Measurements from ENCODE around the gene CDK12. TPM values are rescaled to one million over a fixed set of nuclear protein-coding genes. Genes with fewer than 3 reads are reported as not detected.

Gene CDK12
- total and polyA plus RNA-seq, 9 of the 15 experiments (the other 6 are each of a cell fraction or from before 2014, with no cell fraction given): 3.4 to 65.6 (median 36.8) TPM

- BruUV-seq (replicated peaks): no TSS peak
- Histone ChIP-seq H3K9ac (ENCODE audit: insufficient read depth in 1 of 2, low read depth in 2 of 2, low read length in 2 of 2) (no peak overlapping the region), H3K27me3 (ENCODE audit: control insufficient read depth in 2 of 2, insufficient read depth in 2 of 2, low read length in 2 of 2) (peaks cover 17 to 40% of the 10 kb centered on the region in 2 experiments), H4K20me1 (replicated peaks; ENCODE audit: control insufficient read depth, insufficient read depth, low read length) (0 out of 2 replicates have a peak, but pooled peaks cover 7% of the 10 kb centered on the region), H3K9me1 (ENCODE audit: control insufficient read depth, insufficient read depth, low read length) (peaks cover 4% of the 10 kb centered on the region), H3K79me2 (ENCODE audit: control insufficient read depth, insufficient read depth, low read length) (no peaks in the 10 kb centered on the region), H3K4me3 (no peak overlapping the region), H3K4me1 (replicated peaks in 1 of 2; ENCODE audit: control insufficient read depth in 2 of 2, insufficient read depth in 2 of 2, low read length in 2 of 2) (peaks cover 0 to 12% of the 10 kb centered on the region in 2 experiments; a peak in 2 of 5 replicates), H3K9me3 (replicated peaks; ENCODE audit: control insufficient read depth, insufficient read depth, low read depth, low read length) (0 out of 2 replicates have a peak, but pooled peaks cover 2% of the 10 kb centered on the region), H2AFZ (ENCODE audit: low read depth, low read length) (no peak overlapping the region), H3K4me2 (ENCODE audit: insufficient read depth, low read length) (no peak overlapping the region), H3K36me3 (ENCODE audit: control insufficient read depth, insufficient read depth, low read length) (no peaks in the 10 kb centered on the region), H3K27ac (ENCODE audit: extremely low read depth, low read depth, low read length) (no peak overlapping the region)
- TF ChIP-seq CTCF (IDR thresholded peaks at IDR 0.05 in 2 of 3, conservative IDR thresholded peaks at IDR 0.05 in 1 of 3; ENCODE audit: insufficient read depth in 2 of 3, low read depth in 1 of 3, low read length in 3 of 3) (peak; percentile 29 to 51 (median 38); a peak in 4 of 6 replicates), DDX20 (tag; IDR thresholded peaks at IDR 0.05; ENCODE audit: low read depth) (no peak)
- in situ Hi-C loops (cut with MboI) (no loop called here), intact Hi-C loops (cut with micrococcal nuclease) (no loop called here)
- 17% methylated on average over 4 of the region's 7 CpGs for WGBS (ENCODE audit: insufficient coverage, low coverage, missing lambda C conversion rate)
- ATAC-seq: peak; percentile 41; the same call in 1 of the 3 replicates
- ChIA-PET POLR2A (interaction anchor here (0.8 to 0.9 kb wide), 2 partner anchors 11 to 13 kb away, joined by 3 to 4 read pairs; no protein-coding TSS in a partner anchor), CTCF (ENCODE audit: low intra/inter-chr PET ratio) (no interaction called here)
- FAIRE-seq: no peak
- DNase-seq (ENCODE audit: extremely low read depth in 1 of 4, low spot score in 3 of 4): no peak
Measured at GRCh38 chr17:39576187-39576586, 114.9 kb downstream of the CDK12 start.

- POLR2A ChIA-PET: interaction anchor here (0.5 to 1.3 kb wide), 2 partner anchors 18 to 724 kb away, joined by 3 to 5 read pairs; no protein-coding TSS in a partner anchor
- TF ChIP-seq MYNN (IDR thresholded peaks at IDR 0.05) (no peak), MYNN (CRISPR knock-in tag; IDR thresholded peaks at IDR 0.05) (no peak), ZBTB17 (CRISPR knock-in tag; IDR thresholded peaks at IDR 0.05) (no peak), TOE1 (IDR thresholded peaks at IDR 0.05; ENCODE audit: borderline replicate concordance) (no peak), TOE1 (CRISPR knock-in tag; IDR thresholded peaks at IDR 0.05; ENCODE audit: borderline replicate concordance, low read depth) (no peak), HBP1 (CRISPR knock-in tag; IDR thresholded peaks at IDR 0.05) (no peak), ZNF347 (CRISPR knock-in tag; IDR thresholded peaks at IDR 0.05; ENCODE audit: low read depth) (no peak), ETV5 (CRISPR knock-in tag; IDR thresholded peaks at IDR 0.05; ENCODE audit: low read depth) (no peak)
Measured at GRCh38 chr17:39578272-39578671, 117.0 kb downstream of the CDK12 start.

More at GRCh38 chr17:39578272-39578671, 117.0 kb downstream of the CDK12 start:
- 0% methylated on average over 2 of the region's 2 CpGs for WGBS (ENCODE audit: insufficient coverage, low coverage, missing lambda C conversion rate)
- no peak overlapping the region for H2AFZ ChIP-seq (ENCODE audit: low read depth, low read length)
- H3K27ac ChIP-seq (ENCODE audit: extremely low read depth, low read depth, low read length): no peak overlapping the region
- no peak overlapping the region for H3K4me3 ChIP-seq
- peaks cover 27 to 55% of the 10 kb centered on the region in 2 experiments for H3K27me3 ChIP-seq (ENCODE audit: control insufficient read depth in 2 of 2, insufficient read depth in 2 of 2, low read length in 2 of 2)
- FAIRE-seq (no peak), ATAC-seq (no peak), DNase-seq (ENCODE audit: extremely low read depth in 1 of 4, low spot score in 3 of 4) (no peak)
- H3K9me1 ChIP-seq (ENCODE audit: control insufficient read depth, insufficient read depth, low read length): peaks cover 4% of the 10 kb centered on the region
- in situ Hi-C loops (cut with MboI) (no loop called here), intact Hi-C loops (cut with micrococcal nuclease) (no loop called here)
- H3K36me3 ChIP-seq (ENCODE audit: control insufficient read depth, insufficient read depth, low read length): no peaks in the 10 kb centered on the region
- peaks cover 0 to 9% of the 10 kb centered on the region in 2 experiments; a peak in 2 of 5 replicates for H3K4me1 ChIP-seq (replicated peaks in 1 of 2; ENCODE audit: control insufficient read depth in 2 of 2, insufficient read depth in 2 of 2, low read length in 2 of 2)
- no peaks in the 10 kb centered on the region for H3K79me2 ChIP-seq (ENCODE audit: control insufficient read depth, insufficient read depth, low read length)
- BruUV-seq (replicated peaks): no TSS peak
- CTCF ChIA-PET (ENCODE audit: low intra/inter-chr PET ratio): no interaction called here
- no peak overlapping the region for H3K9ac ChIP-seq (ENCODE audit: insufficient read depth in 1 of 2, low read depth in 2 of 2, low read length in 2 of 2)
- no peak overlapping the region for H3K4me2 ChIP-seq (ENCODE audit: insufficient read depth, low read length)
- H4K20me1 ChIP-seq (replicated peaks; ENCODE audit: control insufficient read depth, insufficient read depth, low read length): 0 out of 2 replicates have a peak, but pooled peaks cover 7% of the 10 kb centered on the region
- no peaks in the 10 kb centered on the region for H3K9me3 ChIP-seq (replicated peaks; ENCODE audit: control insufficient read depth, insufficient read depth, low read depth, low read length)

Data from K562 (cell line).